A549 treated with CORT108297 at 1 μM for 4 hours (cell line): ENCODE data around the gene PRG3. TPM values are rescaled to one million over a fixed set of nuclear protein-coding genes. Genes with fewer than 3 reads are reported as not detected.

Source experiments
- total RNA-seq: library from RNA; stranded (reverse); fragments of 200-300 nt; extraction: Qiagen RNA extraction; gene quantifications from 5 replicates; pipeline ENCODE4 v1.2.3, GENCODE V29; 2022

The PRG3 gene, protein sequence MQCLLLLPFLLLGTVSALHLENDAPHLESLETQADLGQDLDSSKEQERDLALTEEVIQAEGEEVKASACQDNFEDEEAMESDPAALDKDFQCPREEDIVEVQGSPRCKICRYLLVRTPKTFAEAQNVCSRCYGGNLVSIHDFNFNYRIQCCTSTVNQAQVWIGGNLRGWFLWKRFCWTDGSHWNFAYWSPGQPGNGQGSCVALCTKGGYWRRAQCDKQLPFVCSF
- total RNA-seq: not detected in 5 replicates

DNA sequence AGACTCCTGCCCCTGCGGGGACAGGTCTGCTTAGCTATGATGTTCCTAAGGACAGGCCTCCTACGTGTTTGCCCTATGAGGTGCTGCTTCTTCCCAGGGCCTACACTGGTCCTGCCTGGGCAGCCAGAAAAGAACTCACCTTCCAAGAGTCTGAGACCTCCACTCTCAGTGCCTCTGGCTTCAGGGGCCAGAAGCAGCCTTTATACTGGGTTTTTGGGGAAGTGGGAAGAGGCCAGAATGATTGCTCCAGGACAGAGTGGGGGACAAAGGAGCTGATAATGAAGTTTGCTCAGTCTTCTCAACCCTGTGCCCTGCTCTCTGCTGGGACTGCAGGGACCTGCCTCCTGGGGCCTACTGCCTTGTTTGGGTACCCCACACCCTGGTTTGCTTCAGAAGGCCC, at the start of gene PRG3:
PRG3 (minus strand) TSS at position 176 of the 400 bp plus-strand sequence. CDS start 442 bp downstream, outside the sequence.

DNA sequence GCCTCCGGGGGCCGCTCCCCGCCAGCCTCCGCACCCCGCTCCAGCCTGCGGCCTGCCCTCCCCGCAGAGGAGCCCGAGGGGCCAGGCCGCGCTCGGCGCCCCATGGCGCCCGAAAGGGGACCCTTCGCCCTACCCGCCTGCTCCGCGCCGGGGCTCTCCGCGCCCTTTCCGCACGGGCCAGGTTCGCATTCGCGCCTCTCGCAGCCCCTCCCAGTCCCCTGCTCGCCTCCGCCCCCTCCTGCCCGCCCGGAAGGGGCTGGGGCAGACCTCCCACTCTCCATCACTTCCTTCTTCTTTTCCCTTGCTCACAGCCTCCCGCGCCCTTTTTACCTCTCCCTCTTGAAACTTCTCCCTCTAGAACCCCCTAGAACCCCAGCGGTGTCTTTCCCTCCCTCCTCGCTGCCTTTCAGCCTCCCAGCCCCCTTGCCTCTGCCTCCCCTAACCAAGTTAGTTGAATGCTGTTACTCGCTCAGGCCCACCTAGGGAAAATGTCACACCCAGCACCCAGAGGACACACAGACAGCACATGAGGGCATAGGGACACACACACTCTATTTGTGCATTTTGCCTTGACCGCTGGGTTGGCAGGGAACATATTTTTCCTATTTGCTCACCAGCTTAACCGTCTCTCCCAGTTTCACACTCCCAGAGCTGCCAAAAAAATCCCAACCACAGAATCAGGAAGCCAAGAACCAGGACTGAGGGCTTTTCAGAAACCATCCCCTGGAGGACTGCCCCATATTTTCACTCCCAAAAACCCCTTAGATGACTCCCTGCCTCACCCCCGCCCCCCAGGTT, 46.2 kb upstream of the PRG3 start, which contains the start of gene SLC43A3:
SLC43A3 (minus strand) TSS at position 193 of the 798 bp plus-strand sequence. CDS start 949 bp downstream, outside the sequence.

DNA sequence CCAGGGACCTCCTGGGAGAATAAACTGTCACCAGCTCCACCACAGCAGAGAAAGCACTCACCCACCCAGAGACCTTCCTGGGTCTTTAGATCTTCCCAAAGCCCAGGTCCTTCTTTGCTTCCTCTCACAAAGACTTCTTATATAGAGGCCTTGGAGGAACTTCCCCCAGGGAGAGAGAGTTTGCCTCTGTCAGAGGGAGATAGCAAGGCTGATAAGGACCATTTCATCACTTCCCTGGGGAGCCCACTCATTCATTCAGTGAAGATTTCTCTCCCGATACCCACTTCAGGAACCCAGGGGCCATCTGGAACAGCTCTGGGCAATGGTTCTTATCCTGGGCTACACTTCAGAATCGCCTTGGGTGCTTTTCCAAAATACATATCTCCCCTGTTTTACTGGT, 9.6 kb upstream of the PRG3 start, which contains the start of gene PRG2:
PRG2 (minus strand) TSS at position 116 of the 400 bp plus-strand sequence. CDS start 706 bp downstream, outside the sequence.

DNA sequence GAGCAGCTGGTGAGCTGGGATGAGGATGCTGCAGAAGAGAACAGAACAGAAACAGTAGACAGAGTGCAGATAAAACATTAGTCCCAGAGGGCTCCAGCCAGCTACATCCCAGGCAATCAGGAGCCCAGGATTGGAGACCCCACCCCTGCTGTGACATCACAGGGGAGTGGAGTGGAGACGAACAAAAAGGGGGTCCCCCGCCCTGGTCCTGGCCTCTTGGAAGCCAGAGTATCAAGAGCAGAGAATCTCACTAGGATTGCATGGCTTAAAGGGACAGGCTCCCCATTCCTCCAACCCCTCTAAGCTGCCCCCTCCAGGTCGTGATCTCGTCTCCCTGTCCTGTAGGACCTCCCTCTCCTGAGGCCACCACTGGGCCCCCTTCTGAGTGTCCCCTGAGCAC, 42.8 kb downstream of the PRG3 start, which contains the start of gene P2RX3:
P2RX3 (plus strand) TSS at position 211 of the 400 bp plus-strand sequence. CDS start 199 bp downstream, outside the sequence.

DNA sequence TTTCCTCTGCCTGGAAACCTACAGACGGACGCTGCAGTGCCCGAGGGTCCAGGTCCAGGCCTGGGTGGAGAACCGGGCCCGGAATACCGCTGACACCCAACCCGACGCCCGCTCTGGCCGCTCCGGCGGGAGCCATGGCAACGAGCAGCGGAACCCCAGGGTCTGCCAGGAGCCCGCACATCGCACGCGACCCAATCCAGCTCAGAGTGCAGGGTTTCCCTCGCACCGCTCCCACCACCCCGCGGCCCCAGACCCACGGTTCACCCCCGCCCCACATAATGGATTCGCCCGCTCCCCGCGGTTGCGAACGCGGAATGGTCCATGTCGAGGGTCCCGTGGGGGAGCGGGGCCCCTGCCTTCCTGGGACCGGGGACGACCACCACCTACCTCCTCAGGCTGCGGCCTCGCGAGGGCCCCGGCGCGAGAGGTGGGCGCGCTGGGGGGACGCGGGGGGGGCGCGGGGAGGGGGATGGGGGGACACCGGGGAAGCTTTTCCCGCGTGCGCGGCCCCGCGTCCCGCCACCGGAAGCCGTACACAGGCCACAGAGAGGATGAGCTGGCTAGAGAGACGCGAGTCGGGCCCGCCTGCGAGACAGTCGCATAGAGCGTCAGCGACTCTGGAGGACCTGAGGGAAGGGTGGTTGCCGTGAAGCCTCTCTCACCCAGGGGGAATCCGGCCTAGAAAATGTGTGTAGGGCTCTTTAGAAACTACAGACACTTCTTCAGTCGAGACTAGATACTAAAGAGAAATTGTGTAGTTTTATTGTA, 45.4 kb downstream of the PRG3 start, which contains the start of gene SSRP1:
SSRP1 (minus strand) TSS at position 550 of the 768 bp plus-strand sequence. CDS start 771 bp downstream, outside the sequence.

Other genes with a start within 250 kb of the PRG3 start
- 0.02 TPM in 1 of 5 replicates, not detected in the others for gene LRRC55, start 199.2 kb downstream of the PRG3 start, total RNA-seq
- 0.05 to 0.07 TPM (median 0.06 TPM) in 5 replicates for gene APLNR, start 143.9 kb downstream of the PRG3 start, total RNA-seq
- 68.1 to 86.9 TPM (median 84.8 TPM) in 5 replicates for gene TNKS1BP1, start 56.2 kb downstream of the PRG3 start, total RNA-seq
- 211 to 261 TPM (median 224 TPM) in 5 replicates for gene SSRP1, start 45.3 kb downstream of the PRG3 start, total RNA-seq
- 0.05 to 0.24 TPM (median 0.16 TPM) in 5 replicates for gene P2RX3, start 42.8 kb downstream of the PRG3 start, total RNA-seq
- 0.08 TPM in 1 of 5 replicates, not detected in the others for gene PRG2, start 9.5 kb upstream of the PRG3 start, total RNA-seq
- 0.36 to 0.72 TPM (median 0.46 TPM) in 5 replicates for gene SLC43A3, start 46.0 kb upstream of the PRG3 start, total RNA-seq
- gene RTN4RL2, start 79.4 kb upstream of the PRG3 start, total RNA-seq: 59.0 to 127 TPM (median 116 TPM) in 5 replicates
- 2.7 to 3.2 TPM (median 3.1 TPM) in 5 replicates for gene SLC43A1, start 134.6 kb upstream of the PRG3 start, total RNA-seq
- gene TIMM10, start 149.6 kb upstream of the PRG3 start, total RNA-seq: 161 to 178 TPM (median 168 TPM) in 5 replicates
- gene SMTNL1, start 156.4 kb upstream of the PRG3 start, total RNA-seq: not detected in 5 replicates
- 31.0 to 34.0 TPM (median 32.4 TPM) in 5 replicates for gene UBE2L6, start 186.5 kb upstream of the PRG3 start, total RNA-seq
- gene SERPING1, start 216.5 kb upstream of the PRG3 start, total RNA-seq: 0.38 to 0.85 TPM (median 0.66 TPM) in 5 replicates